BJ (cell line): ENCODE measurements around the gene FOCAD. TPM values are rescaled to one million over a fixed set of nuclear protein-coding genes. Genes with fewer than 3 reads are reported as not detected.

Experiments
- CTCF ChIA-PET: fragments of 350-600 bp; formaldehyde crosslinking; extraction: SDS; loops from one replicate; lab custom pipeline; 2021; ENCODE audit warnings: antibody characterized with exemption, inconsistent platforms; lab: Yijun Ruan, JAX
- POLR2A ChIA-PET: fragments of 300-600 bp; sonication (Branson Sonifier 250); formaldehyde crosslinking; extraction: SDS; loops from one replicate; lab custom pipeline; 2021; ENCODE audit warnings: antibody characterized with exemption; lab: Charles Lee
- DNase-seq: peaks from one replicate; pipeline ENCODE4 v3.0.0-alpha.2; 2011; ENCODE audit warnings: low read depth
- H3K27me3 ChIP-seq: 2 replicates; pipeline ENCODE4 v1.6.0; 2011; ENCODE audit warnings: low read length; ENCODE audit not compliant: control insufficient read depth, insufficient read depth
- H3K36me3 ChIP-seq: 2 replicates; pipeline ENCODE4 v1.5.1; 2011; ENCODE audit warnings: low read length; ENCODE audit not compliant: control insufficient read depth, insufficient read depth
- H3K4me3 ChIP-seq: 2 replicates; pipeline ENCODE4 v1.5.1; 2011; ENCODE audit warnings: low read depth, mild to moderate bottlenecking, control low read depth, low read length
- polyA plus RNA-seq: library from polyadenylated mRNA; depleted of rRNA; stranded (reverse); fragments of >200 nt; gene quantifications from 2 replicates; pipeline ENCODE4 v1.2.3, GENCODE V29; 2011
- TF ChIP-seq, protein P1 (sequence below): IDR thresholded peaks from 2 replicates; pipeline ENCODE4 v1.5.1; 2011; ENCODE audit warnings: low read depth, mild to moderate bottlenecking, control low read depth, inconsistent platforms, low read length, moderate library complexity; ENCODE audit not compliant: insufficient read depth

Gene FOCAD
- polyA plus RNA-seq, 1 experiment: 32.9 TPM

DNA sequence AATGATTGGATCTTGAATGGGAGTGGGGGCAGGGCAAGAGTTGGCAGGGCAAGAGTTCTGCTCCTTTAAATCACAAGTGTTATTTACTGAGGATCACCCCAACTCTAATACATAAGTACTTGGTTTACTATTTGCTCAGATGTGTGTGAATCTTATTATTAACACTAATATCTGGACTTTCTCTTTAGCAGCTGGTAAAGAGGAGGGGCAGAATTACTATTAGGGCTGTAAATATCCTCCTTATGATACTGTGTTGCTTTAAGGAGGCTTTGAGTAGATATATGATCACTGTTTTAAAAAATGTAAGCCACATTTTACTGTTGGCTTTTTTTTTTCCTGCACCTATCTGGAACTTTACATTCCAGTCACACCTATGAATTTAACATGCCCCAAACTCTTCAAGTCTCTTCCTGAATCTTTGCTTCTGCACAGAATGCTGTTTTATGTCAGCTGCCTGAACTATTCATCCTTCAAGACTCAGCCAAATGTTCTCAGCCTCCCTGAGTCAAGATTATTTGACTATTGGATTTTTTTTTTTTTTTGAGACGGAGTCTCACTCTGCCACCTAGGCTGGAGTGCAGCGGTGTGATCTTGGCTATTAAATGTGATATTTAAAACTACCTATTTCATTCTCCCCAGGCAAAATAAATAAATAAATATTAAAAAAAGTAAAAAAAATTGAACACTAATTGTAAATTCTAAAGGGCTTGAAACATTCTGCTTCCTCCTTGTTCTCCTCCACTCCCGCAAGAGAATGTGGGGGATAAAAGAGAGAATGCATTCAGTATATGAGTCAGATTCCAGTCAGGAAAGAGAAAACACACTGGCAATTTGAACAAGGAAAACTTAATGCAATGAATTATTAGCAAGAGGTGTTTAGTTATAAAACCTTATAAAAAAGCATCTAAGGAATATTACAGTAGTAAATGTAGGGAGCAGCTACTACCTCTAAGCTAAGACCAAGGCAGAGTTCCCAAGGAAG lies 99.3 kb downstream of the FOCAD start:
- Histone ChIP-seq H3K36me3 (no peaks in the 10 kb centered on the region), H3K4me3 (no peak overlapping the region), H3K27me3 (no peaks in the 10 kb centered on the region)
- no peak for DNase-seq
- POLR2A ChIA-PET: no interaction called here
- TF ChIP-seq, protein P1, sequence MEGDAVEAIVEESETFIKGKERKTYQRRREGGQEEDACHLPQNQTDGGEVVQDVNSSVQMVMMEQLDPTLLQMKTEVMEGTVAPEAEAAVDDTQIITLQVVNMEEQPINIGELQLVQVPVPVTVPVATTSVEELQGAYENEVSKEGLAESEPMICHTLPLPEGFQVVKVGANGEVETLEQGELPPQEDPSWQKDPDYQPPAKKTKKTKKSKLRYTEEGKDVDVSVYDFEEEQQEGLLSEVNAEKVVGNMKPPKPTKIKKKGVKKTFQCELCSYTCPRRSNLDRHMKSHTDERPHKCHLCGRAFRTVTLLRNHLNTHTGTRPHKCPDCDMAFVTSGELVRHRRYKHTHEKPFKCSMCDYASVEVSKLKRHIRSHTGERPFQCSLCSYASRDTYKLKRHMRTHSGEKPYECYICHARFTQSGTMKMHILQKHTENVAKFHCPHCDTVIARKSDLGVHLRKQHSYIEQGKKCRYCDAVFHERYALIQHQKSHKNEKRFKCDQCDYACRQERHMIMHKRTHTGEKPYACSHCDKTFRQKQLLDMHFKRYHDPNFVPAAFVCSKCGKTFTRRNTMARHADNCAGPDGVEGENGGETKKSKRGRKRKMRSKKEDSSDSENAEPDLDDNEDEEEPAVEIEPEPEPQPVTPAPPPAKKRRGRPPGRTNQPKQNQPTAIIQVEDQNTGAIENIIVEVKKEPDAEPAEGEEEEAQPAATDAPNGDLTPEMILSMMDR: no peak
- CTCF ChIA-PET: no interaction called here

DNA sequence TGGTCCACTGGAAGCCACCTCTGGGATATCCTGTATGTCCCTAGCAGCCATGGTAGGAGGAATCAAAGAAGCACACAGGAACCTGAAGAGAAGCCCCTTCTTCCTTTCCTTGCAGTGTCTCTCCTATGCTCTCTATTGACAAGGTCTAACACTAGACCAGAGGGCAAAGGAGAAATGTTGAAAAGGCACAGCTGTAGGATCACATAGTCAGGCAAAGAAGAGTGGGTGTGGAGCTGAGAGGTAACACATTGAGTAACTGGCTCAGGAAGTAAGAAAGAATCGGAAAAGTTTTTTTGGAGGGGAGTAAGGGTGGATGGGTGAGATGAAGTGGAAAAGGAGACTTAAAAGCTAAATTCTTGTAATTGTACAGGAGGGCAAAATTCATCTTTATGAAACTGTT lies 100.1 kb downstream of the FOCAD start:
- POLR2A ChIA-PET: no interaction called here
- no peak for DNase-seq
- CTCF ChIA-PET: interaction anchor here (0.6 to 0.8 kb wide), 2 partner anchors 8 to 70 kb away, joined by 3 read pairs; no protein-coding TSS in a partner anchor
- Histone ChIP-seq H3K36me3 (no peaks in the 10 kb centered on the region), H3K27me3 (no peaks in the 10 kb centered on the region), H3K4me3 (no peak overlapping the region)
- TF ChIP-seq, protein P1: no peak

DNA sequence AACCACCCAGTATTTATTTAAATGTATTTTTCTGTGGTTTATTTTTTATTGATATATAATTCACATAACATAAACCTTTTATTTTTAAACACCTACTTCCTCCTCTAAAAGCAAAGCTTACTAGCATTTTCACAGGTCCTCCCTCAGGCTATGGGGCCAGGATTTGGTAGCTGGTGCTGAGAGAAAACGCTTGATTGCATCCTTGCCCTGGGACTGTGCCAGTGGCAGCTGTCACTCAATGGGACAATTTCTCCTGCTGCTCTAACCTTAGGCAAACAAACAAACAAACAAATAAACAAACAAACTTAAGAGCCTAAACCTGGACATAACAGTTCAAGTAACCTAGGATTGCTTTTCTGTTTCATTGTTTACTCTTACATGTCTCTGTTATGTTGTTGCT lies 102.7 kb downstream of the FOCAD start:
- Histone ChIP-seq H3K4me3 (no peak overlapping the region), H3K36me3 (no peaks in the 10 kb centered on the region), H3K27me3 (no peaks in the 10 kb centered on the region)
- CTCF ChIA-PET: no interaction called here
- no peak for DNase-seq
- POLR2A ChIA-PET: no interaction called here
- TF ChIP-seq, protein P1: no peak

DNA sequence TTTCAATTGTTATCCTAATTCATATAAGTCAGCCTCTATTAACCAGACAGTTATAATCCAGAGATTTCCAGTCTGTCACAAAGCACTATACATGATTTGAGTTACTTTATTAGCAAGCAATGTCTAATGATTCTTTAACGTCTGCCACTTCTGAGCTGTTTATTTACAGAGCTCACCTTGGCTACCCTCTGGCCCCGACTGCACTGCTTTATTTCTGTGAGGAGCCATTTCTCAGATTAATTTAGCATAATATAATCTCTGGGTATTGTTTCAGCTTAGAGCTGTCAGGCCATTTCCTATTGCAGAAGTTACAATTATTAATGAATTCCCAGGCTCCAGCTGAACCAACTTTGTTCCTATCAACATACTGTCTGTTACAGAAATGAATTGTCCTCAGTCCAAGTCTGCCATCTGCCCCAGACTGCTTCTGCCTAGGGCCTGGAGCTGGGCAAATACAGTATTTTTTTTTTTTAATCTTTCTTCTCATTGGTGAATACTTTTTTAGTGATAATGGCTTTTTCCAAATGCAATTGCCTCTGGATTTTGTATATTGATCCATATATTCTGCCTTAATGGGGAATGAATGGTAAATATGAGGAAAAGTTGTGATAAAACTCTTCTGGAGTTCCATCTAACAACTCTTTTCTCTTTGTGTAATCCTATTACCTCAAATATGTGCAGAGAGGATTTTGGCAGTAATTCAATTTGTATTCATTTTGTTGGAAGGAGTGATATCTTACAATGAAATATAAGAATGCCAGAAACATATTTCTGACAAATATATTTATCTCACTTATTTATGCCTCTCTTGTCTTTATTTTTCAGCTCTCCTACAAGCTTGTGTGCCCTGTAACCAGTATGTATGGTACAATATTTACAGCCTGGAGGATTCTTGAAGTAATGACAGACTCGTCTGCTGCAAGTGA lies 104.7 kb downstream of the FOCAD start:
- CTCF ChIA-PET: no interaction called here
- H3K36me3 ChIP-seq: no peaks in the 10 kb centered on the region
- H3K4me3 ChIP-seq: no peak overlapping the region
- no peaks in the 10 kb centered on the region for H3K27me3 ChIP-seq
- POLR2A ChIA-PET: no interaction called here
- DNase-seq: no peak
- TF ChIP-seq, protein P1: no peak

DNA sequence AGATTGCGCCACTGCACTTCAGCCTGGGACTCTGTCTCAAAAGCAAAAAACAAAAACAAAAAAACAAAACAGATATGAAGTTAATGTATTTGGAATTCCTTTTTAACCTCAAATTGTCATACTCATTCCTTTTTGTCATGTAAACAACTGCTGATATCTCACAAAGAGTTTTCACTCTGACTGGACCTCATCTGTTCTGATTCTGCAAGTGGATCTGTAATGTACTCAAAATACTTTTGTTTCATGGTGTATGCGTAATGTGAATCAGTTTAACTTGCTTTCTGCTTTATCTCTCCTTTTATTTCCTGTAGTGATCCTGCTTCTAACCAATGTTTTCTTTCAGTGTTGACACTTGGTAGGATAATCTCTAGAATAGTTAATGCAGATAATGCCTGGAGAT lies 106.7 kb downstream of the FOCAD start:
- CTCF ChIA-PET: no interaction called here
- Histone ChIP-seq H3K36me3 (no peaks in the 10 kb centered on the region), H3K27me3 (no peaks in the 10 kb centered on the region), H3K4me3 (no peak overlapping the region)
- POLR2A ChIA-PET: no interaction called here
- TF ChIP-seq, protein P1: no peak
- DNase-seq: no peak
